ENCODE measurements around the gene MAF. TPM values are rescaled to one million over a fixed set of nuclear protein-coding genes. Genes with fewer than 3 reads are reported as not detected.

The MAF gene
- total and polyA plus RNA-seq, 2 of the 13 experiments (the other 11 are each of a cell fraction or from before 2014, with no cell fraction given): 0.07 to 0.31 TPM

GRCh38 chr16:79599256-79599836 lies 1.2 kb downstream of the MAF start (continued):
- no peak for TF ChIP-seq NR2F1 (CRISPR knock-in tag; IDR thresholded peaks at IDR 0.05)
- 0 out of 2 replicates have a peak, but pooled peaks have one; percentile 17 for TF ChIP-seq KDM4B (CRISPR knock-in tag; IDR thresholded peaks at IDR 0.05)
- no peak for TF ChIP-seq TEF (CRISPR knock-in tag; IDR thresholded peaks at IDR 0.05)
- TF ChIP-seq HMGXB4 (CRISPR knock-in tag; IDR thresholded peaks at IDR 0.05; ENCODE audit: borderline replicate concordance in 1 of 2, low read depth in 1 of 2): no peak
- no peak for TF ChIP-seq KAT2B (IDR thresholded peaks at IDR 0.05; ENCODE audit: borderline replicate concordance, low read depth, low read length)
- TF ChIP-seq ZBTB7A (CRISPR knock-in tag; IDR thresholded peaks at IDR 0.05): no peak
- TF ChIP-seq FOSL2 (CRISPR knock-in tag; IDR thresholded peaks at IDR 0.05): no peak
- TF ChIP-seq SNAPC5 (CRISPR knock-in tag; IDR thresholded peaks at IDR 0.05; ENCODE audit: borderline replicate concordance): no peak
- no peak for TF ChIP-seq NFIC (IDR thresholded peaks at IDR 0.05; ENCODE audit: low read length)
- TF ChIP-seq ESRRA (CRISPR knock-in tag; IDR thresholded peaks at IDR 0.05; ENCODE audit: low read depth): no peak
- no peak for TF ChIP-seq PHF21A (CRISPR knock-in tag; IDR thresholded peaks at IDR 0.05)
- no peak for TF ChIP-seq ZNF274 (CRISPR knock-in tag; IDR thresholded peaks at IDR 0.05)
- TF ChIP-seq MYPOP (CRISPR knock-in tag; IDR thresholded peaks at IDR 0.05): 0 out of 2 replicates have a peak, but pooled peaks have one; percentile 6
- peak; percentile 20; the same call in 1 of the 2 replicates for TF ChIP-seq EZH2 (conservative IDR thresholded peaks at IDR 0.05; ENCODE audit: low read depth, low read length)
- 0 out of 2 replicates have a peak, but pooled peaks have one; percentile 25 for TF ChIP-seq KDM2A (CRISPR knock-in tag; IDR thresholded peaks at IDR 0.05; ENCODE audit: borderline replicate concordance, low read depth)
- TF ChIP-seq ZNF674 (CRISPR knock-in tag; IDR thresholded peaks at IDR 0.05; ENCODE audit: low read depth): no peak
- TF ChIP-seq ZSCAN29 (CRISPR knock-in tag; conservative IDR thresholded peaks at IDR 0.05): no peak
- TF ChIP-seq SOX13 (IDR thresholded peaks at IDR 0.05): no peak
- no peak for TF ChIP-seq SOX13 (CRISPR knock-in tag; conservative IDR thresholded peaks at IDR 0.05 in 1 of 2, IDR thresholded peaks at IDR 0.05 in 1 of 2)
- no peak for TF ChIP-seq KDM1A (CRISPR knock-in tag; IDR thresholded peaks at IDR 0.05)
- TF ChIP-seq SMYD3 (CRISPR knock-in tag; IDR thresholded peaks at IDR 0.05): no peak
- TF ChIP-seq ZNF768 (CRISPR knock-in tag; IDR thresholded peaks at IDR 0.05): peak; percentile 53; the same call in 1 of the 2 replicates
- no peak for TF ChIP-seq REL (CRISPR knock-in tag; conservative IDR thresholded peaks at IDR 0.05)
- TF ChIP-seq ATF2 (CRISPR knock-in tag; IDR thresholded peaks at IDR 0.05): no peak
- no peak for TF ChIP-seq MZF1 (CRISPR knock-in tag; IDR thresholded peaks at IDR 0.05; ENCODE audit: borderline replicate concordance)
- TF ChIP-seq CEBPG (CRISPR knock-in tag; IDR thresholded peaks at IDR 0.05): no peak
- no peak for TF ChIP-seq JARID2 (CRISPR knock-in tag; IDR thresholded peaks at IDR 0.05; ENCODE audit: insufficient replicate concordance)
